GM18505 (cell line): Measurements from ENCODE around the gene CDH5.

Experiments used
- ATAC-seq: cut with Tn5 transposase; IDR thresholded peaks from one replicate; pipeline ENCODE4 v1.9.1; 2021; ENCODE audit not compliant: unreplicated experiment
- POLR2A ChIP-seq: IDR thresholded peaks from 4 replicates; pipeline ENCODE4 v1.6.1; 2011; ENCODE audit warnings: borderline replicate concordance; ENCODE audit not compliant: insufficient read depth, insufficient read length; ENCODE audit errors: extremely low read depth

Gene CDH5

DNA sequence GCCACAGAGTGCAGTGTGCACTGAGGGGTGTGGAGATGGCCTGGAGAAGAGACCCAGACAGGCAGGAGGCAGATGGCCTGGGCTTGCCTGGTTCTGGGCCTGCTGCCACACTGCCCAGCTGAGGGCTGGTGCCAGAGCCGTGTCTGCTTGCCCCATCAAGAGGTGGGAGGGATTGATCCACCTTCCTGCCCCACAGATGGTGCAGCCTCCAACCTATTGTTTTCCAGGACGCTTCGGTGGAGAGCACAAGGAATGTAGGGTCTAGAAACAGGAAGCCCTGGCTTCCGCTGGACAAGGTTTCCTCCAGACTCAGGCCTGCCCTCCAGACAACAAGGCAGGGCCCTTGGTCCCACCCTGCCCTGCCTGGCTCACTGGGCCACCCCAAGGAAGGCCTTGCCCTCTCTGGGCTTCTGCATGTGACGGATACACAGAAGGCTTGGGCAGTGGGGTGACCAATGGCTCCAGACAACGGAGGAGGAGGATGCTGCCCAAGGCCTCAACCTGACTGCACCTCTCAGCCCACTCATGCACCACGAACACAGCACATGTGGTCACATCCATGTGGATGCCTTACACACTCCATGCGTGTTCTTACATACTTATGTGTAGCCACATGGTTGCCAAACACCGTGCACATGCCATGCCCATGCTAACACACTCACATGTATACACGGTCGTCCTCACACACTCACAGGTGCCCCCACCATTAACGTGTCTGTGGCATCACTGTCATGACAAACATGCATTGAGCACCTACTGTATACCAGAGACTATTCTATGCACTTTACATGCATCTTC lies 6.5 kb upstream of the CDH5 start:
- no peak for TF ChIP-seq POLR2A
- no peak for ATAC-seq

DNA sequence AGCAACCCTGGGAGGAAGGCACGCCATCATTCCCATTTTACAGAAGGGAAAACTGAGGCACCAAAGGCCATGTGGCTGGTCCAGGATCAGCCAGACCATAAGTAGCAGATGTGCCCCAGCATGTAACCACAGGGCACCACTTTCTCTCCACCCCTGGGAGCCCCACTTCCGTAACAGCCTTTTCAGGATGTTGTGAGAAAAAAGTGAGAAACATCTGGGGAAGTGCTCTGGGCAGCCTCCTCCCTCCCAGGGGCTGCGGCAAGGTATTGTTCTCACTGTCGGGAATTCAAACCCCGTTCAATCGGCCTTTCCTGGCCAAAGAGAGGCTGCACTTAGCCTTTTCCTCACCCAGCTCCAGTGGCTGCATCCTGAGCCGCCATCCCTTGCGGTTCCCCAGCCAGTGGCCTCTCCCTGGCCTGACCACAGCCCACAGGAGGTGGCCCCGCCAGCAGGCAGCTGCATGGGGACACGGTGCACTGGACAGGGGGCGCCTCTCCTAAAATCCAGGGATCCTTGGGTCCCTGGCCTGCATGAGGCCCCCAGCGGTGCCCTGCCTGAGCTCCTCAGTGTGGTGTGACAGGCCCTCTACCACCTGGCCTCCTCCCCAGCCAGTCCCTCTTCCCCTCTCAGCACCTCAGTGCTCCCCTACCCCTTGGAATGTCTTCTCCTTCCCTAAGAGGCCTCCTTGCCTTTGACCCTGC lies 5.7 kb upstream of the CDH5 start:
- no peak for ATAC-seq
- no peak for TF ChIP-seq POLR2A

DNA sequence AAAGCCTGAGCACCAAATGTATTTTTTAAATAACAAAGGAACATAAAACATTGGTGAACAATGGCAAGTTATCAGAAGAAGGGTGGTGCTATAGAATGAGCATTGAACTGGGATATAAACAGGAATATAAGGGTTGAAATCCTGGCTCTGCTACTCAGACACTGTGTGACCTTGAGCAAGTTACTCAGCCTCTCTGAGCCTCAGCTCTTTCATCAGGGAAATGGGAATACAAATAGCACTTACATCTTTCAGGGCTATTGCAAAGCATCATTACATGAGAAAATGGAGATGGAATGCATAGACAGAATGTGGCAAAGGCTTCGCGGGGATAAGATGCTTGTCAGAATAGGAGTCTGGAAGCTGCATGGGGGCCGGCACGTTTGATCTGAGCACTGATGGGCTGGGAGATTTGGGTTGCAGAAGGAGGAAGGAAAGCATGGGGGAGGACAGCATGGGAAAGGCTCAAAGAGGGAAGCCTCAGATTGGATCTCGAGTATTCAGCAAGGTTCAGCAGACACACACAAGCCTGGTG lies 4.8 kb upstream of the CDH5 start:
- no peak for ATAC-seq
- TF ChIP-seq POLR2A = no peak

DNA sequence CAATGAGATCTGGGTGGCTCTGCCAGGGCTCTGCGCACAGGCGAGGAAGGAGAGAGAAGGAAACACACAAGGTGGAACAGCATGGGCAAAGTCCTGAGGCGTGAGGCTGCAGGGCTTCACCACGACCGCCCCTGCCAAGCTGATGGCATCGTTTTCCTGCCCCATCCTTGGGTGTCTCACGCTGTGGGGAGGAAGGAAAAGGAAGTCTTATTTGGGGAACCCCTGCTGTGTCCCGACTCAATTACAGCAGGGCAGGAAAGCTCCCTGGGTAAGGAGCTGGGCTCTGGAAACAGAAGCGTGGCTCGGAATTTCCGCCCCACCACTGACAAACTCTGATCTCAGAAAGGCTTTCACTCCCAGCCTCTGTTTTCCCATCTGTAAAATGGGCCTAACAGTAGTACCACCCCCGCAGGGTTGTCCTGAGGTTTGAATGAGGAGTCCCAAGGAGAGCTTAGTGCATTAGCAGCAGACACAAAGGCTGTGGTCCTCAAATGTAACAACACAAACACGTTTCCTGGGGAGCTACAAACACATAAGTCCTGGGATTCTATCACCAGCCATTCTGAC lies 3.2 kb upstream of the CDH5 start:
- no peak for ATAC-seq
- no peak for TF ChIP-seq POLR2A

DNA sequence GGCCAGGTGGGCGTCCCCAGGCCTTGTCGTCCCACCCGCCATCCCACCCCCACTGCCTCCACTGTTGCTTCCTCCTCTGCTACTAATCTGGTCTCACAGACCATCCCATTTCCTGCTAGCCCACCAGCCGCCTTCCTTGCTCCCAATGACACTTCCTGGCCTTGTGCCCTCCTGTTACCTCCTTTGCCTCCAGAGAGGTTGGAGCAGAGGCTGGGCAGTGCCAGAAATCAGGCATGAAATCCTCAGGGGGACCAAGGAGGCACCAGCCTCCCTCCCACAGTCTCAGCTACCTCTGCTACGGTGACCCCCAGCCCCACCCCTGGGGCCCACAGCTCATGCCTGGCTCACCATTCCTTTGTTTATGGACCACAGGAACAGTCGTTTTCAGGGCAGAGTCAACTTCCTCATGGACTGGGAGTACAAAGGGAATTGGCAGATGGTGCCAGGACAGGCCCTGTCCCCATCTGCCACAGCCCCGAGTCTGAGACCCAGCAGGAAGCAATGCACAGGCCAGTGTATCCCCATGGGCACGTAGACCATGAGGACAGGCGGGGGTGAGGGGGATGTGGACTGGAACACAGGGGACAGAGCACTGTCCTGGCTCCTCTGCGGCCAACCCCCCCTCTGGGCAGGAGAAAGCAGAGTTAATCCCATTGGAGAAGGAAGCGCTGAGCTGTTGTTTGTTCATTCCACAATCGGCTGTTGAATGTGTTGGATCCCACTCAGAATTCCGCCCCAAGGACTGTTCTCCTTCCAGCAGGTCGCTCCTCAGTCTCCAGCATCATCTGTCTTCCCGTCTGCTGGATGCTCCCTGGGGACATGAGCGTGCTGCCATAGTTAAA lies 2.2 kb upstream of the CDH5 start:
- no peak for TF ChIP-seq POLR2A
- no peak for ATAC-seq

GRCh38 chr16:66364959-66365306 lies 1.6 kb upstream of the CDH5 start:
- ATAC-seq = no peak
- TF ChIP-seq POLR2A = no peak

DNA sequence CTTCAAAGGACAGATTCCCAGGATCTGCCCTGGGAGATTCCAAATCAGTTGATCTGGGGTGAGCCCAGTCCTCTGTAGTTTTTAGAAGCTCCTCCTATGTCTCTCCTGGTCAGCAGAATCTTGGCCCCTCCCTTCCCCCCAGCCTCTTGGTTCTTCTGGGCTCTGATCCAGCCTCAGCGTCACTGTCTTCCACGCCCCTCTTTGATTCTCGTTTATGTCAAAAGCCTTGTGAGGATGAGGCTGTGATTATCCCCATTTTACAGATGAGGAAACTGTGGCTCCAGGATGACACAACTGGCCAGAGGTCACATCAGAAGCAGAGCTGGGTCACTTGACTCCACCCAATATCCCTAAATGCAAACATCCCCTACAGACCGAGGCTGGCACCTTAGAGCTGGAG lies 840 bp upstream of the CDH5 start:
- TF ChIP-seq POLR2A = no peak
- no peak for ATAC-seq

DNA sequence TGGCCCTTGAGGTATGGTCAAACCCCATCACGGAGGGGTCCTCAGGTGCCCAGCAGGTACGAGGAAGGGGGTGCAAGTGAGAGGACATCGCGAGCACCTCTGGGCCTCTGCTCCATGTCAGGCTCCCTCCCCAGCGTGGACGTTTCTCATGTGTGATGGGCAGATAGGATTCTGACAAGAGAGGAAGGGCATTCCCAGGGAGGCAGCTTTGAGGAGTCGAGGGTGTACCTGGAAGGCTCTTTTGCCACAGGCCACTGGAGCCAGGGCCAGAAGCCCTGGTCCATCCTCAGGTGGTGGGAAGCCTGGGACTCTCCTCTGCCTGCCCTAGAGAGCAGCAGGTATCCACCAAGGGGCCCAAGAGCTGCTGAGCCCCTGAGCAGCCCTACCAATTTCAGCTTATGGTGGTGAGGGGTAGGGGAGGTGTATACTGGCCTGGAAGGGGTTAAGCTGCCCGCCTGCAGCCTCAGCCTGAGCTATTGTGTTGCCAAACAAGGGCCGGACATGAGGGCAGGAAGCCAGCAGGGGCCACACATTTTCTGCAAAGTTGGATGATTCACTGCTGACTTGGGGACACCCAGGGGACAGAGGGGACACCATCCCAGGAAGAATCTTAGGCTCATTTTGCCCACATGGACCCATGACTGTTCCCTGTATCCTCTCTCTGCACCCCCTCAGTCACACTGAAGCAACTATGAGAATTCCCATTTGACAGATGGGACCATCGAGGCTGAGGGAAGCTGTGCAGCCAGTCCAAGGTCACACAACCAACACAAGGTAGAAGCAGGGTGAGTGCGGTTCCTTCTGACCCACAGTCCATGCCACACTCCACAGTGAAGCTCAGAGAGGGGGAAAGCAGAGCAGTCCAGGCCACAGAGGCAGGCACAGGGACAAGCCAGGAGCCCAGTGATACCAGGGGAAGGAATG lies 1.7 kb downstream of the CDH5 start:
- no peak for TF ChIP-seq POLR2A
- no peak for ATAC-seq

DNA sequence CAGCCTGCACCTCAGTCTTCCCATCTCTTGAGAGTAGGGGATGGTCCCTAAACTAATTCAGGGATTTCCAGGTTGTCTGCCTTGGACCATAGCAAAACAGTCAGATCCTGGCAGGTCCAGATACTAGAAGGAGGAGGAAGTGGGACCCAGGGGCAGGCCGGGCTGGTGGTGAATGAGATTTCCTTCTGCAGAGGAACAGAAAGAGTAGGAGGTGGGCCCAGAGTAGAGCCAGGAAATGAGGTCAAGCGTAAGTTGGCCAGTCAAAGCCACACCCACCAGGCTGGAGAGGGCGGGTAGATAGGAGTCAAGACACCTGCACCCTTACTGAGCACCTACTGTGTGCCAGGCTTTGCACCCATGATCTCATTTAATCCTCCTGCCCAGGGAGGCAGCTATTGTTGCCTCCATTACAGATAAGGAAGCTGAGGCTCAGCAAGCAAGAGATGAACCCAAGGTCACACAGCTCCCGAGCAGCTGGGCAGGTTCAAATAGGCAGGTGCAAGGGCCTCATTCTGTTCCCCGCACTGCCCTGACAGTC lies 2.6 kb downstream of the CDH5 start:
- no peak for ATAC-seq
- no peak for TF ChIP-seq POLR2A

DNA sequence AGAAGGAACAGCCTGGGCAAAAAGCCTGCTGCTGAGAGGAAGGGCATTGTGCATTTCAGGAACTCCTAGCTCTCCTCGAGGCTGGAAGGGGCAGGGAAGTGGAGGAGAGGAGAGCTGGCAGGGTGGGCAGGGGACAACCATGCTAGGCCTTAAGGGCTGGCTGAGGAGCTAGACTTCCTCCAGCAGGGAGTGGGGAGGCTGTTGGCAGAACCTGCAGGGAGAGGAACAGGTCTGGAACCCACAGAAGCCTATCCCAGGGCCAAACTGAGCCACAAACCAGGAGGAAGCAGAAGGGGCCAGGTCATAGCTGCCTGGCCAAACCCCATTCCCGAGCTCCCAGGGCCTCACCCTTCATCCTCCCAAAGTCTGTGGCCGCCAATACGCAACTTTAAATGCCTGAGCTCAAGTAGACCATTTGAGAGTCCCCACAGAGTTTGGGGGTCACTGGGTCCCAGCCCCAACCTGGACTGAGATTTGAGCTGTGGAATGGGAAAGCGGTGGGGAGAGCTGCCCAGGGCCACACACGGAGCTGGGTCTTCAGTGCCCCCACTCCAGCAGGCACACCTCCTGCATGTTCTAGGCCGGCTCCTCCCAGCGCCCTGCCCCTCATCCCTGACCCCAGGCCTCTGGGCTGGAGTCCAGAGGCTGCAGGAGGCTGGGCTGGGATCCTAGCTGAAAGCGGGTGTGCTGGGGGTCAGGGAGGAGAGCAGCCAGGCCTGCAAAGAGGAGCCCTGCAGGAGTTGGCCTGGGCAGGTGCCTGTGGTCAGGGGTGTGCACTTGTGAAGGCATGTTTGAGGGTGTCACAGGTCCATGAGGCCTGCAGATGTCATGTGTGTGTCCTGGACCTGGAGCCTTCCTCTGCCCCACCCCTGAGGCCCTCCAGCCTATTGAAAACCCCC lies 4.5 kb downstream of the CDH5 start:
- no peak for ATAC-seq
- no peak for TF ChIP-seq POLR2A
